Measurements from ENCODE around the gene CDC14A. TPM values are rescaled to one million over a fixed set of nuclear protein-coding genes. Genes with fewer than 3 reads are reported as not detected.
A peak's percentile ranks its signal among the peaks of the same experiment; 100 is the strongest.

Gene CDC14A
- total and polyA plus RNA-seq, 2 experiments from 2014 or later, result 7.3 to 14.5 TPM

GRCh38 chr1:100457683-100458082 is 105.4 kb downstream of the CDC14A start:
- Histone ChIP-seq H3K27me3 (no peaks in the 10 kb centered on the region), H3K27ac (no peak overlapping the region), H3K4me3 (no peak overlapping the region), H3K9me2 (replicated peaks; ENCODE audit: insufficient read depth) (no peaks in the 10 kb centered on the region), H3K4me2 (no peak overlapping the region), H2AFZ (no peak overlapping the region), H3K36me3 (replicated peaks; ENCODE audit: insufficient read depth, low read depth) (no peaks in the 10 kb centered on the region), H3K4me1 (ENCODE audit: insufficient read depth) (no peaks in the 10 kb centered on the region), H3K9me3 (ENCODE audit: low read depth) (no peaks in the 10 kb centered on the region), H3K79me2 (no peaks in the 10 kb centered on the region), H4K20me1 (ENCODE audit: insufficient read depth, poor library complexity, severe bottlenecking) (no peaks in the 10 kb centered on the region)
- TF ChIP-seq EZH2 (IDR thresholded peaks at IDR 0.05; ENCODE audit: borderline replicate concordance), result no peak
- no peak for TF ChIP-seq CTCF (IDR thresholded peaks at IDR 0.05; ENCODE audit: poor library complexity)
- TF ChIP-seq EZH2phosphoT487 (IDR thresholded peaks at IDR 0.05; ENCODE audit: low read depth, severe bottlenecking, unreplicated experiment), result no peak
- 75% methylated on average over 2 of the region's 2 CpGs for whole genome bisulfite sequencing (ENCODE audit: low lambda C conversion rate, missing lambda C conversion rate)
- DNase-seq (ENCODE audit: low spot score), result no peak

- Histone ChIP-seq H3K9me3 (ENCODE audit: low read depth) (no peaks in the 10 kb centered on the region), H3K4me3 (no peak overlapping the region), H4K20me1 (ENCODE audit: insufficient read depth, poor library complexity, severe bottlenecking) (no peaks in the 10 kb centered on the region), H2AFZ (no peak overlapping the region), H3K27me3 (no peaks in the 10 kb centered on the region), H3K27ac (no peak overlapping the region), H3K4me1 (ENCODE audit: insufficient read depth) (no peaks in the 10 kb centered on the region), H3K4me2 (no peak overlapping the region), H3K79me2 (no peaks in the 10 kb centered on the region), H3K36me3 (replicated peaks; ENCODE audit: insufficient read depth, low read depth) (no peaks in the 10 kb centered on the region), H3K9me2 (replicated peaks; ENCODE audit: insufficient read depth) (no peaks in the 10 kb centered on the region)
- no peak for TF ChIP-seq CTCF (IDR thresholded peaks at IDR 0.05; ENCODE audit: poor library complexity)
- no peak for TF ChIP-seq EZH2 (IDR thresholded peaks at IDR 0.05; ENCODE audit: borderline replicate concordance)
- no peak for TF ChIP-seq EZH2phosphoT487 (IDR thresholded peaks at IDR 0.05; ENCODE audit: low read depth, severe bottlenecking, unreplicated experiment)
- no peak for DNase-seq (ENCODE audit: low spot score)
- WGBS (ENCODE audit: low lambda C conversion rate, missing lambda C conversion rate), result 64% methylated on average over 6 of the region's 6 CpGs
Measured at GRCh38 chr1:100458661-100459357, 106.5 kb downstream of the CDC14A start.

- no peak overlapping the region for H3K27ac ChIP-seq
Measured at GRCh38 chr1:100459358-100460114, 107.2 kb downstream of the CDC14A start.

More at GRCh38 chr1:100459358-100460114, 107.2 kb downstream of the CDC14A start:
- Histone ChIP-seq H3K9me3 (ENCODE audit: low read depth) (no peaks in the 10 kb centered on the region), H3K4me3 (no peak overlapping the region), H3K27me3 (no peaks in the 10 kb centered on the region), H3K4me2 (no peak overlapping the region), H3K36me3 (replicated peaks; ENCODE audit: insufficient read depth, low read depth) (no peaks in the 10 kb centered on the region), H4K20me1 (ENCODE audit: insufficient read depth, poor library complexity, severe bottlenecking) (no peaks in the 10 kb centered on the region), H3K4me1 (ENCODE audit: insufficient read depth) (no peaks in the 10 kb centered on the region), H3K79me2 (no peaks in the 10 kb centered on the region), H3K9me2 (replicated peaks; ENCODE audit: insufficient read depth) (no peaks in the 10 kb centered on the region), H2AFZ (no peak overlapping the region)
- 29% methylated on average over 12 of the region's 12 CpGs for WGBS (ENCODE audit: low lambda C conversion rate, missing lambda C conversion rate)
- peak; percentile 81 for DNase-seq (ENCODE audit: low spot score)
- TF ChIP-seq CTCF (IDR thresholded peaks at IDR 0.05; ENCODE audit: poor library complexity) (peak; percentile 83), EZH2phosphoT487 (IDR thresholded peaks at IDR 0.05; ENCODE audit: low read depth, severe bottlenecking, unreplicated experiment) (no peak)

Measured in hepatocyte (in vitro differentiated cells).